ENCODE measurements around the gene GRIP1. TPM values are rescaled to one million over a fixed set of nuclear protein-coding genes. Genes with fewer than 3 reads are reported as not detected.

The GRIP1 gene
- total RNA-seq, 1 donor = 1.7 TPM

DNA sequence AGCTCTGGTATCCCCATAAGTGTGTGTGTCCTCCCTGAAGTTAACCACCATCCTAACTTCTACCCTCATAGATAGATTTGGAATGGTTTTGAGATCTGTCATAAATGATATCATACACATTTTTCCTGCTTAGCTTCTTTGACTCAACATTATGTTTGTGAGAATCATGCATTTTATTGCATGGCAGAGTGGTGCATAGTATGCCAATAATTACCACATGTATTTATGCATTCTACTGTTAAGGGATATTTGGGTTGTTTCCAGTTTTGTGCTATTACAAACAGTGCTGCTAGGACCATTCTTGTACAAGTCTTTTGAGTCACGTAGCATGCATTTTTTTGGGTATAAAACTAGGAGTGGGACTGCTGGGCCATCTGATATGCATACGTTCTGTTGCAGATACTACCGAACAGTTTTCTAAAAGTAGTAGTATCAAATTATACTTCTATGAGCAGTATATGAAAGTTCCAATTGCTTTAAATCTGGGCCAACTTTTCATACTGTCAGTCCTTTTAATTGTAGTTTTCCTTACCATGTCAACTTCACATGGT is 13.4 kb downstream of the GRIP1 start:
- H3K4me3 ChIP-seq (ENCODE audit: low read depth, low read length) = no peak overlapping the region
- DNase-seq (ENCODE audit: low read depth) = no peak
- no peak for TF ChIP-seq CTCF (IDR thresholded peaks at IDR 0.05; ENCODE audit: insufficient read depth, low read depth, low read length)

- TF ChIP-seq CTCF (IDR thresholded peaks at IDR 0.05; ENCODE audit: insufficient read depth, low read depth, low read length) = no peak
These were observed 14.8 kb downstream of the GRIP1 start for GRCh38 chr12:66664076-66664475.

DNA sequence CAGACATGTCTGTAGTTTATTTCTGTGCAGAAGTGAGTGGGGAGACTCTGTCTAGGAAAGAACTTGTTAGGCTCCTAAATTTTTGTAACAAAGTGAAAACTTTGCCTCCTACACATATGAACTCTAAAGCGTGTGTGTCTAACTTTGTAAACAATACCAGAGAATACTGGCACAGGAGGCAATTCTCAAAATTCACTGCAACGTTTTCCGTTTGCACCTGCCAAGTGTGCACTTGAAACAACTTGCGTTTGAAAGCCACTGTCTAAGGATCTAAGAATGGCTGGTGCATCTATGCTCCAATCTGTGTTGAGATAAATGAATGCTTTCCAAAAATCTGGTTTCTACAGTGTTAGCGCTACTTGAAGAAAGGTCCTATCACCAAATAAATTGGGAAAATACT is 15.3 kb downstream of the GRIP1 start:
- TF ChIP-seq CTCF (IDR thresholded peaks at IDR 0.05; ENCODE audit: insufficient read depth, low read depth, low read length) = no peak
- no peak overlapping the region for H3K4me3 ChIP-seq (ENCODE audit: low read depth, low read length)
- DNase-seq (ENCODE audit: low read depth) = no peak

More at GRCh38 chr12:66664076-66664475, 14.8 kb downstream of the GRIP1 start:
- no peak overlapping the region for H3K4me3 ChIP-seq (ENCODE audit: low read depth, low read length)
- DNase-seq (ENCODE audit: low read depth) = no peak

DNA sequence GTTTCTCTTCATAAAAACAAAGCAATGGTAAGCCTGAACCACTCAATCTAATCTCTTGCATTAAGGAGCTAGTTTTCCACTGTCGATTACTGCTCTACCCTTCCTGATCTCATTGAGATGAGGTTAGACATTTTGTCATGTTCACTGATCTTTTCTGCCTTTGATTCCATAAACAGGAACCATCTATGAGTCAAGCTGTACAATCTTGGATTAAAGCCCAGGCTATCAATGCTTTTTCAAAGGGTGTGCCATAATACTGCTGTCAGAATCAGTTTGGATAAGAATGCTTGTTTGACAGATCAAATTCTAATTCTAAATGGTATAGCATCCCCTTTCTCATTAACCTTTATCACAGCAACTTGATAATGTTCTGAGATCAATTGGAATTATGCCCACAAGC is 16.1 kb downstream of the GRIP1 start:
- DNase-seq (ENCODE audit: low read depth) = no peak
- TF ChIP-seq CTCF (IDR thresholded peaks at IDR 0.05; ENCODE audit: insufficient read depth, low read depth, low read length) = no peak

DNA sequence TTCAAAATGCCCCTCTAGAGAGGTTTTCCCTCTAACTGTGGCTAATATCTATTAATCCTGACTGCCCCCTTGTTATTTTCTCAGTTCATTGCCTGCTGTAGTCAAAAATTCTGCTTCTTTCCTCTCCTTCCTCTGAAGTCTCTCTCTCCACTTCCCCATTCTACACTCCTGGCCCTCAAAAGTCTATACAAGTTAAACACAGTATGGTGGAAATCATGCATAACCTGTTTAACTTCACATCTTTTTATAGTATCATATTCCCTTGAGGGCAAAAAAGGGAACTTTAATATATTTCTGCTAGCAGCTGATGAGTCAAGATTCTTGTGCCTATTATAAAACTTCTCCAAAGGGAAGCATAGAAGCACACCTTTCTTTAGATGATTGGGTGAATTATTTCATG is 16.7 kb downstream of the GRIP1 start:
- DNase-seq (ENCODE audit: low read depth) = no peak
- H3K4me3 ChIP-seq (ENCODE audit: low read depth, low read length) = no peak overlapping the region
- no peak for TF ChIP-seq CTCF (IDR thresholded peaks at IDR 0.05; ENCODE audit: insufficient read depth, low read depth, low read length)

More for the DNA sequence above, 16.1 kb downstream of the GRIP1 start:
- H3K4me3 ChIP-seq (ENCODE audit: low read depth, low read length) = no peak overlapping the region

- H3K4me3 ChIP-seq (ENCODE audit: low read depth, low read length) = no peak overlapping the region
- TF ChIP-seq CTCF (IDR thresholded peaks at IDR 0.05; ENCODE audit: insufficient read depth, low read depth, low read length) = no peak
- no peak for DNase-seq (ENCODE audit: low read depth)
These were observed 17.5 kb downstream of the GRIP1 start for GRCh38 chr12:66661357-66661756.

DNA sequence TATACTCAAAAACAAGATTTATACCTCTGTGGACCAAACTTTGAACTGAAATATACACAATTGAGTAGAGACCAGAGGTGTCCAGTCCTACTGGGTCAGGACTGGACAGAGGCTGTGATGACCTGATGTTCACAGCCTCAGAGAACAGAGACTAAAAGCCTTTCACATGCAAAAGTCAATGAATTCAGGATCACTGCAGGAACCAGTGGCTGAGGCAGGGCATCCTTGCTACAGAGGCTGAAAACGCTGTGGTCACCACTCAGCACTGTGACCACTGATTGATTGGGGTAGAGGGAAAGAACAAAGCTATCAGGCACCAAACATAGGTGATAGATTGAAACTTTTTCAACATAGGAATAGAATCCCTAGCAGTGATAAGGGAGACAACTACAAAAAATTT is 25.1 kb downstream of the GRIP1 start:
- no peak for DNase-seq (ENCODE audit: low read depth)
- TF ChIP-seq CTCF (IDR thresholded peaks at IDR 0.05; ENCODE audit: insufficient read depth, low read depth, low read length) = no peak
- no peak overlapping the region for H3K4me3 ChIP-seq (ENCODE audit: low read depth, low read length)

Measured in fibroblast of villous mesenchyme (primary cell).